Stimulated activated CD4-positive, alpha-beta T cell treated with anti-CD3 and anti-CD28 coated beads, TNF-alpha, amount 100 ng/mL, for 24 hours (primary cell): ENCODE measurements around the gene CD34.
"Not testable (repeated sequence)": the region's sequence is repeated elsewhere in the genome, so short reads cannot be mapped to it uniquely, and the experiment has no call there.

Source experiments
- DNase-seq, 3 experiments: peaks; one replicate each; pipeline ENCODE4 v3.0.0-alpha.2; 2020; ENCODE audit warnings: low read depth in 3 of 3

CD34 gene

GRCh38 chr1:207898260-207898659, 12.7 kb downstream of the CD34 start:
- no peak for DNase-seq

DNA sequence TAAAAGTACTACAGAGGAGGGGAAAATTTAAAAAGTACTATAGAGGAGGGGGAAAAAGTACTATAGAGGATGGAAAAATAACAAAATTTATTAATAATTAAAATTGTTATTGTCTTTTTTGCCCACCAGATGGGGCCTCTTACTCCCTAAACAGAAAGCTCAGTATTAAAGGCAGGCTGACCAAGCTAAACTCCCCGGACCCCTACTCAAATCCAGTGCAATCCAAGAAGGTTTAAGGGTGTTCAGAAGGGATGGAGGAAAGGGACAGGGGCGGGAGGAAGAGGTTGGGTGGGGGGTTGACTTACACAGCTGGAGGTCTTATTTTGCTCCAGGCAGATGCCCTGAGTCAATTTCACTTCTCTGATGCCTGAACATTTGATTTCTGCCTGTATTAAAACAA, 13.7 kb downstream of the CD34 start:
- no peak for DNase-seq

GRCh38 chr1:207896547-207896946, 14.4 kb downstream of the CD34 start:
- DNase-seq = no peak

DNA sequence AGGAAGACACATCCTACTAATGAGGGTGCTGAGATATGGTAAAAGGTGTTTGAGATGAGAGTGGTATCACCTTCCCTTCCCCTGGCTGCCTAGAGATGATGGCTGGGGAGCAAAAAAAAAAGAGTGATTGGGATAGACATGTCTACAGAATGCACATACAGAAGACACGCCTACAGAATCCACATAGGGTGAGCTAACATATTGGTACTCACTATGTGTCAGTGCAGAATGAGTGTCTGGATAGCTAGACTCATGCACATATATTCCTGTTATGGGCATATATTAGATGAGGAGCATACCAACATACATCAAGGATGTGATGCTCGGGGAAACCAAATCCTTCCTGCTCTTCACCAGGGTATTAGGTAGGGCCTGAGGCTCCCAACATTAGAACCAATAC, 16.2 kb downstream of the CD34 start:
- DNase-seq = no peak

- DNase-seq = no peak
Observed at GRCh38 chr1:207893737-207894582, 17.0 kb downstream of the CD34 start.

GRCh38 chr1:207892764-207893163, 18.2 kb downstream of the CD34 start:
- DNase-seq = no peak

DNA sequence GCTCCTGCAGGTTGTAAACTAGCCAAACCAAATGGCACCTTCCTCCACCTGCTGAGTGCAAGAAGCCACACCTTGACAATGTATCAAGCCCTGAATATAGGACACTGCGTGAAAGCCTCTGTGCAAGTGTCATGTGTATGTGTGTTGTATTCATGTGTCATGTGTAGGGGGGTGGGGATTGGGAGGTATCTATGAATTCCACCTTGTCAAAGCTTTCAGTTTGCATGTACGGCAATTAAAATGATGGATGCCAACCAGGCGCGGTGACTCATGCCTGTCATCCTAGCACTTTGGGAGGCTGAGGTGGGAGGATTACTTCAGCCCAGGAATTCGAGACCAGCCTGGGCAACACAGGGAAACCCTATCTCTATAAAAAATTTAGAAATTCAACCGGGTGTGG, 19.8 kb downstream of the CD34 start:
- no peak for DNase-seq

DNA sequence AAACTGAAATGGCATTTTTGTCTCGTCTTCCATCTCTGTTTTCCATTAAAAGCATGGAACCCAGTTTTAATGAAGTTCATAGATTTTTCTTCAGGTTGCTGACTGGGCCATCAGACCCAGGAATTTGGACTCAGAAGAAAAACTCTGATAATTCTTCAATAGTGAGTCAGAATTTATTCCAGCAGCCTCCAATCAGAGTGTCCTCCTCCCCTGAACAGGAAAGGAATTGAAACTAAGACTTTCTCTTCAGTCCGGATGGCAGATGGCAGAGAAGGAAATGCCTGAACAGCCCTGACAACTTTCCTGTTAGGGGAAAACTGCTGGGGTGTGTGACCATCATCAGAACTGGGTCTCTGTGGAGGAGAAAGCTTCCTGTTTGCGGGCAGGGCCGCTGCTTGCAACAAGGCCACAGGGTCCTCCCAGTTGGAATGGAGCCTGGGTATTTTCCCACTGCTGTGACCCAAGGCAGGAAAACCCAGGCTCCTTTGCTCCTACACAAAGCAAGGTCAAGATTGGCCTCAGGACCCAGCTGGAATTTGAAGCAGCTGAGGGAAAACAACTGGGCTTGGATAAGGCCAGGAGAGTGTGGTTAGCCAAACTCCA, 20.7 kb downstream of the CD34 start:
- no peak for DNase-seq

DNA sequence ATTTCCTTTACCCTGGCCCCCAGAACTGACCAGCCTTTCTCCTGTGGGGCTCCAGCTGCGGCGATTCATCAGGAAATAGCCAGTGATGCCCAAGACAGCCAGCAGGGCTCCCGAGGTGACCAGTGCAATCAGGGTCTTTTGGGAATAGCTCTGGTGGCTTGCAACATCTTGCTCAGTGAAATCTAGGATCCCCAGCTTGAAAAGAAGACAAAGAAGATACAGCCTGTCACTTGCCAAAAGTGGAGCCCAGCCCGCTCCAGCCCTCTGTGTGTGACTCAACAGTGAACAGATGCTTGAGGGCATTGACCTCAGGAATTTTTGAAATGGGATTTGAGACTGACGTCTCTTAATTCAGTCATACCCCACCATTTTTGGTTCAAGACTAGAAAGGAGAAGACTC, 22.3 kb downstream of the CD34 start:
- DNase-seq = no peak

DNA sequence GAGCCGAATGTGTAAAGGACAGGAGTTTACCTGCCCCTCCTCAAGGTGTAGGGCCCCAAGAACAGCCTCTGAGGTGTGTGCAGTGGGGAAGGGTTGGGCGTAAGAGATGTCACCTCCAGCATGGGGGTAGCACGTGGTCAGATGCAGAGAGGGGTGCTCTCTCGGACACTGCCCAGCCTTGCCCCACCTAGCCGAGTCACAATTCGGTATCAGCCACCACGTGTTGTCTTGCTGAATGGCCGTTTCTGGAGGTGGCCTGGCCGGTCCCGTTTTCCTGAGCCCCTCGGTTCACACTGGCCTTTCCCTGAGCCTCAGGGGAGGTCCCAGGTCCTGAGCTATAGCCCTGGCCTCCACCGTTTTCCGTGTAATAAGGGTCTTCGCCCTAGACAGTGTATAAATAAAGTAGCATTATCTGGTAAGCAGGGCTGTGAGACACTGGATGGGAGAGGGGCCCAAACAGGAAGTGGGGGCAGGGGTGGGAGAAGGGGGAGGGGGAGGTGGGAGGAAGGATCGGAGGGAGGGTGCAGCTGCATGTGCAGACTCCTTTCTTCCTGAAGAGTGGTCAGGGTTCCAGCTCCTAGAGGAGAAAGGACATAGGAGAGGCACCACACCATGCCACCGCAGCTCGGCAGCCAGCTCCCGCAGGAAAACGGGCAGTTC, 23.3 kb downstream of the CD34 start:
- DNase-seq = no peak

DNA sequence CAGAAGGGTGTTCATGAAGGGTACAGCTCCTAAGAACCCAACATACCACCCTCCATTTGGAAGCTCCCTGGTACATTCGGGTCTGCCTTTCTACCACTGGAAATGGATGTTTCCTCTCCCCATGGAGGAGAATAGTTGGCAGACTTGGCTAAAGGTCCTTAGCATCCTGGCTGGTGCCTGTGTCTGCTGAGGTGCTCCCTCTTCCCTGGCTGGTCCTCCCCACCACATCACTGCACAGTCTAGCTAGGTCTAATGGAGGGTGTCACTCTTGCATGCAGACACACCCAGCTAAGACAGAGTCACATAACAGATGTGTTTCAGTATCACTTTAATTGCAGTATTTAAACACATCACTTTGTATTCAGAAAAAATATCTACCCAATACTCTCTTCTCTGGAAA, 24.7 kb downstream of the CD34 start:
- DNase-seq = no peak

GRCh38 chr1:207885129-207886032, 25.5 kb downstream of the CD34 start:
- peak; percentile 50 to 65 (median 57) for DNase-seq

- no peak for DNase-seq
Observed at GRCh38 chr1:207884266-207885029, 26.5 kb downstream of the CD34 start.

DNA sequence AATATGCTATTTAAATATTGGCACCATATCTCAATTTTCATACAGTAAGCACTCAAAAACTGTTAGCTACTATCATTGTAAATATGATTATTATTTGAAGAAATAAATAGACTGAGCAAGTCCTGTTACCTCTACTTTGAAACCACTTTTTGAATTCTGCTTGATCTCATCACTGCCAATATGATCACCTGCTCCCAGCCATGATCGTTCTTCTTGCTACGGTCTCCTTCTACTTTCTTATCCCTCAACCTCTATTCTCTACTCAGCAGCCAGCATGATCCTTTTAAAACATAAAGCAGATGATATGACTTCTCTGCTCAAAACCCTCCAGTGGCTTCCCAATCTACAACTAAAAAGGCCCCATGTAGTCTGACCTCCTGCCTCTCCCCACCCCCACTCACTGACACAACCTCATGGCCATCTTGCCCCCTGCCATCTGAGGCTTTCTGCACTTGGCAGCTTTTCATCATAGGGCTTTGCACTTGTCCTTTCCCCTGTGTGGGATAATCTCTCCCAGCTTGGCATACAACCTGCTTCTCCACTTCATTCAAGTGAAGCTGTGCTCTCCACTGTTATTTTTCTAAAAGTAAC, 27.2 kb downstream of the CD34 start:
- DNase-seq = no peak

DNA sequence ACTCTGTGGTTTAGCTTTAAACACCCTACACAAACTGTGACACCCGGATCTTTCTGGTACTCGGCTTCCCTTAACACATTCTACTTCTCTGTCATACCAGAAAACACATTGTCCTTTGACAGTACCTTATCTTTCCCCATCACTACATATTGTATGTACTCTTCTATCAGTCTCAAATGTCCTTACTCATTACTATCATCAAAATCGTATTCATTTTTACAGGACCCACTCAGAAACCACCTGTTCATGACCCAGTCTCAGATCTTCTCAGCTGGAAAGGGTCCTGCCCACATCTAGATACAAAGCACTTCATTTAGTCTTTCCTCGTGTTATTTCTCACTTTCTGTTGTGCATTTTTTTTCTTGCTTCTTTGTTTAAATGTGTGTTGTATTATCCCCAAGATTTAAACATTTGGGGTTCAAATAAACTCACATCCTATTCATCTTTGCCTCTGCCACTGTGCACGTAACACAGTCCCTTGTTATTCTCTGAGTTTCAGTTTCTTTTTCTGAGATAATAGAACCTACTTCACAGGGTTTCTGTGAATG, 27.7 kb downstream of the CD34 start:
- no peak for DNase-seq

- no peak for DNase-seq
Observed at GRCh38 chr1:207882692-207883091, 28.2 kb downstream of the CD34 start.

GRCh38 chr1:207878939-207879338, 32.0 kb downstream of the CD34 start:
- no peak for DNase-seq

- not testable (repeated sequence) for DNase-seq
Observed at GRCh38 chr1:207877914-207878313, 33.0 kb downstream of the CD34 start.

DNA sequence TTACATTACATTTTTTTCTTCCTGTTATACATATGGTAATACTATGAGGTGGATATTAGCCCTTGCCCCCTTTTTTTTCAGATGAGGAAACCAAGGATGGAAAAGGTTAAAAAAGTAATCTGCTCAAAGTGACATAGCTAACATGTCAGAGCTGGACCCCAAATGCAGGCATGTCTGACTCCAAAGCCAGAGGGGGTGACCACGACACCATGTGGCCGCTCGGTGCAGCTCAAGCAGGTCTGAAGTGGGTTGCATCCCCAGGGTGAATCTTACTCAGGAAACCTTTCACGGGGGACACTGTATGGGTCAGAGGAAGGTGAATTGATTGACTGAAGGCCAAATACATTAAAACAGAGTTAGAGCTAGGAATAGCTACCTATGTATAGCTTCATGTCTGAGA, 34.8 kb downstream of the CD34 start:
- no peak for DNase-seq

DNA sequence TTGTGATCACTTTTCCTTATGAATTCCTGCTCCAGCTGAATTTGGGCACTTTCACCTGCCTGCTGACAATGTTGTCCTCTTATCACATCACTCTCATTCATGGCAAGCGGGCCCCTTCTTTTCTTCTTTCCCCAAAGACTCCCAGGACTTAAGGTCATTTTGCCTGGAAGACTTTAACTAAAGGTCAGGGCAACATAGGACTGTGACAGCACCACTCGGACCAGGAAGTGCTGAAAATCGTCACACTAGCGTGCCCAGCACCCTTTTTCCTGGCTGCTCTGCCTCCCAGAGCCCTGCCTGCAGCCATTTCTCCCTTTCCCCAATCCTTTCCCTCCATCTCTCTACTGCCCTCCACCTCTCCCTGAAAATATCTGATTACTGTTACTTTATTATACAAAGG, 35.4 kb downstream of the CD34 start:
- DNase-seq = no peak
